OCI-LY3 (cell line): ENCODE data around the gene FN3K.
"Not testable (repeated sequence)": the region's sequence is repeated elsewhere in the genome, so short reads cannot be mapped to it uniquely, and the experiment has no call there.

Source experiments
- H2AFZ ChIP-seq: fragments of 200-600, 300-600 bp; shearing (Covaris generic); 2 replicates; pipeline ENCODE4 v1.6.0; 2014; ENCODE audit warnings: antibody characterized with exemption, low read depth, low read length
- H3K27ac ChIP-seq: fragments of 200-600, 300-600 bp; sonication (generic); 2 replicates; pipeline ENCODE4 v1.5.1; 2014; ENCODE audit warnings: mild to moderate bottlenecking, low read length, moderate library complexity, mixed read lengths
- H3K27me3 ChIP-seq: fragments of 200-600, 300-600 bp; sonication (generic); 2 replicates; pipeline ENCODE4 v1.6.1; 2014; ENCODE audit warnings: low read depth, low read length, mixed read lengths
- H3K36me3 ChIP-seq: fragments of 200-600, 300-600 bp; sonication (generic); replicated peaks from 2 replicates; pipeline ENCODE3; 2014; ENCODE audit warnings: low read depth, low read length, mixed read lengths
- H3K4me1 ChIP-seq: fragments of 300-600, 200-600 bp; sonication (generic); 2 replicates; pipeline ENCODE4 v1.6.1; 2014; ENCODE audit warnings: low read length, mixed read lengths
- H3K4me2 ChIP-seq: fragments of 200-600, 300-600 bp; sonication (generic); 2 replicates; pipeline ENCODE4 v1.6.1; 2014; ENCODE audit warnings: low read length, mixed read lengths
- H3K4me3 ChIP-seq: fragments of 300-600, 200-600 bp; sonication (generic); 2 replicates; pipeline ENCODE4 v1.5.1; 2014; ENCODE audit warnings: antibody characterized with exemption, mild to moderate bottlenecking, low read length, moderate library complexity
- H3K79me2 ChIP-seq: fragments of 300-600, 200-600 bp; shearing (Covaris generic); 2 replicates; pipeline ENCODE4 v1.6.1; 2014; ENCODE audit warnings: mild to moderate bottlenecking, low read length, mixed read lengths
- H3K9ac ChIP-seq: fragments of 300-600, 200-600 bp; shearing (Covaris generic); 2 replicates; pipeline ENCODE4 v1.6.0; 2014; ENCODE audit warnings: mild to moderate bottlenecking, low read length, moderate library complexity
- H3K9me3 ChIP-seq: fragments of 200-600, 300-600 bp; shearing (Covaris generic); 2 replicates; pipeline ENCODE4 v1.6.1; 2014; ENCODE audit warnings: low read length, mixed read lengths; ENCODE audit not compliant: insufficient read depth
- H4K20me1 ChIP-seq: fragments of 200-600, 300-600 bp; sonication (generic); 2 replicates; pipeline ENCODE4 v1.6.1; 2016; ENCODE audit warnings: low read length, mixed read lengths; ENCODE audit not compliant: insufficient read depth
- EZH2phosphoT487 ChIP-seq: fragments of 200-600 bp; shearing (Covaris generic); IDR thresholded peaks from 2 replicates; pipeline ENCODE4 v1.6.1; 2018; ENCODE audit warnings: antibody characterized with exemption, mixed run types, low read depth
- TF ChIP-seq, protein P1 (sequence below): fragments of 200-600, 300-600 bp; sonication (generic); IDR thresholded peaks from 2 replicates; pipeline ENCODE4 v1.5.1; 2014; ENCODE audit warnings: antibody characterized with exemption, low read length, low read depth

The FN3K gene

DNA sequence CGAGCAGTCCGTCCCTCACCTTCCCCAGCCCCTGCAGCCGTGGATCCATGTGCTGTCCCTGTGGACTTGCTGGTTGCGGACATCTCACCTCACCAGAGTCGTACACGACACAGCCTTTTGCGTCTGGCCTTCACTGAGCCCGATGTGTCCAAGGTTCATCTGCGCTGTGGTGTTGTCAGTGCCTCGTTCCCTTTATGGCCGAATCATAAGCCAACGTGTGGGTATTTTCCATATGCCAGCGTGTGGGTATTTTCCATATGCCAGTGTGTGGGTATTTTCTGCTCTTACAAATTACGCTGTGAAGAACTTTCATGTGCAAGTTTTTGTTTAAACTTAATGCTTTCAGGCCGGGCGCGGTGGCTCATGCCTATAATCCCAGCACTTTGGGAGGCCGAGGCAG lies 48.1 kb downstream of the FN3K start:
- peaks cover 7% of the 10 kb centered on the region; the same call in 1 of the 2 replicates for H4K20me1 ChIP-seq
- TF ChIP-seq, protein P1, sequence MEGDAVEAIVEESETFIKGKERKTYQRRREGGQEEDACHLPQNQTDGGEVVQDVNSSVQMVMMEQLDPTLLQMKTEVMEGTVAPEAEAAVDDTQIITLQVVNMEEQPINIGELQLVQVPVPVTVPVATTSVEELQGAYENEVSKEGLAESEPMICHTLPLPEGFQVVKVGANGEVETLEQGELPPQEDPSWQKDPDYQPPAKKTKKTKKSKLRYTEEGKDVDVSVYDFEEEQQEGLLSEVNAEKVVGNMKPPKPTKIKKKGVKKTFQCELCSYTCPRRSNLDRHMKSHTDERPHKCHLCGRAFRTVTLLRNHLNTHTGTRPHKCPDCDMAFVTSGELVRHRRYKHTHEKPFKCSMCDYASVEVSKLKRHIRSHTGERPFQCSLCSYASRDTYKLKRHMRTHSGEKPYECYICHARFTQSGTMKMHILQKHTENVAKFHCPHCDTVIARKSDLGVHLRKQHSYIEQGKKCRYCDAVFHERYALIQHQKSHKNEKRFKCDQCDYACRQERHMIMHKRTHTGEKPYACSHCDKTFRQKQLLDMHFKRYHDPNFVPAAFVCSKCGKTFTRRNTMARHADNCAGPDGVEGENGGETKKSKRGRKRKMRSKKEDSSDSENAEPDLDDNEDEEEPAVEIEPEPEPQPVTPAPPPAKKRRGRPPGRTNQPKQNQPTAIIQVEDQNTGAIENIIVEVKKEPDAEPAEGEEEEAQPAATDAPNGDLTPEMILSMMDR, result no peak
- no peak for TF ChIP-seq EZH2phosphoT487
- H3K79me2 ChIP-seq, result no peaks in the 10 kb centered on the region
- peaks cover 3% of the 10 kb centered on the region; the same call in 1 of the 2 replicates for H3K4me1 ChIP-seq
- no peak overlapping the region for H3K27ac ChIP-seq
- H3K9me3 ChIP-seq, result no peaks in the 10 kb centered on the region
- no peaks in the 10 kb centered on the region for H3K27me3 ChIP-seq
- no peak overlapping the region for H3K9ac ChIP-seq
- peaks cover 9% of the 10 kb centered on the region for H3K36me3 ChIP-seq
- H3K4me2 ChIP-seq, result no peak overlapping the region
- no peak overlapping the region for H2AFZ ChIP-seq
- H3K4me3 ChIP-seq, result no peak overlapping the region

DNA sequence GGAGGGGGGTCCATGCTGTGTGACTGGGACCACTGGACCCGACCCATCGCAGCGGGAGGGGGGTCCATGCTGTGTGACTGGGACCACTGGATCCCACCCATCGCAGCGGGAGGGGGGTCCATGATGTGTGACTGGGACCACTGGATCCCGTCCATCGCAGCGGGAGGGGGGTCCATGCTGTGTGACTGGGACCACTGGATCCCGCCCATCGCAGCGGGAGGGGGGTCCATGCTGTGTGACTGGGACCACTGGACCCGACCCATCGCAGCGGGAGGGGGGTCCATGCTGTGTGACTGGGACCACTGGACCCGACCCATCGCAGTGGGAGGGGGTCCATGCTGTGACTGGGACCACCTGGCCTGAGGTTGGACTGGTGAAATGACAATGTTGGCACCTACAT lies 50.2 kb downstream of the FN3K start:
- not testable (repeated sequence) for H3K9me3 ChIP-seq, H3K79me2 ChIP-seq, H3K4me3 ChIP-seq, H3K4me2 ChIP-seq, H3K27me3 ChIP-seq, H3K9ac ChIP-seq, H3K27ac ChIP-seq, H2AFZ ChIP-seq, H3K36me3 ChIP-seq, H3K4me1 ChIP-seq, H4K20me1 ChIP-seq

DNA sequence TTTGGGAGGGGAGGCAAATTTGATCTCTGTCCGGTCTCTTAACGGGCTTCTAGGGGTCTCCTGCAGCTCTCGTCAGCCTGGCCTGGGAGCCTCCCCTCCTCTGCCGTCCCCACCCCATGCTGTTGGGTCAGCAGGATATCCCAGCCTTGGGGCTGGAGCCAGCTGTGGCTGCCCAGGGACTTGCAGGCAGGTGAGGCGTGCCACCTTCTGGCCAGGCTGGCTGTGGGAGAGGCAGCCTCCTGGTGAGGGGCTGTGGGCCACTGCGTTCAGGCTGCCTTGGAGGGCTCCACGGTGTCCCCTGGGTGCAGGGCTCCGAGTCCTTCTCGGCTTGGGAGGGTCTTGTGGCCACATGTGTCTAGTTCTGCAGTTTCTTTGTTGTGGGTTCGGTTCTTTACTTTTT lies 51.0 kb downstream of the FN3K start:
- H3K36me3 ChIP-seq, result peaks cover 9% of the 10 kb centered on the region

DNA sequence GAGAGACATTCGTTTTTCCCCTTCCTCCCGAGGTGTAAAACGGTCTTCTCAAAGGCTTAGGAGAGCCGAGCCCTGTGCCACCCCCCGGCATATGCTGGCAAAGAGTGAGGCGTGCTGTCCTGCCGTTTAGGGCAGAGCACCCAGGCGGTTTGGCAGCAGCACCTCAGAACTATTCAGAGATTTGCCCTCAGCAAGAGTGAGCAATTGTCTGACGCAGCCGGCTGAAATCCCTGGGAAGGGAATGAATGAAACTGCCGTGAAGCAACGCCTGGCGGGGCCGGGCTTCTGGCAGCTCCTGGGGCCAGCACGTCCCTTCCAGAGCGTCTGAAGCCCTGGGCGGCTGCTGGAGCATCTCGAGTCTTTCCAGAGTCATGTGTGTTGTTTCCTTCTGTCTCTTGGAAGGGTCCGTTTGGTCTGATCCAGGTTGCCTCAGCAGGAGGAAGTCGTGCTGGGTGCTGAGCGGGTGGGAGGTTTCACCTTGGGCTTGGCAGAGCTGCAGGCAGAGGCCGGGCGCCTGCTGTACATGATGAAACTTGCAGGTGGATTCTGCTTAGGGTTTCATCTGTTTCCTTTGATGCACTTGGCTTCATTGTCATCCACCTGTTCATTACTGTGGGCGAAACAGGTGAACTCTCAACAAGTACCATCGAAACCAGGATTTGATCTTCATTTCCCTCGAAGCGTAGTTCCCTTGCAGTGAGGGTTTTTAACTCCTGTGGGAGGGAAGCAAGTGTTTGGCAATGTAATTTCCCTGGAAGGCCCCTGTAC lies 51.9 kb downstream of the FN3K start:
- Histone ChIP-seq H2AFZ (no peak overlapping the region), H3K4me3 (no peak overlapping the region), H3K4me1 (no peaks in the 10 kb centered on the region; the same call in 1 of the 2 replicates), H3K4me2 (no peak overlapping the region), H3K36me3 (peaks cover 13% of the 10 kb centered on the region), H3K9ac (no peak overlapping the region), H3K79me2 (no peaks in the 10 kb centered on the region), H4K20me1 (peaks cover 3% of the 10 kb centered on the region; the same call in 1 of the 2 replicates), H3K27me3 (no peaks in the 10 kb centered on the region), H3K27ac (no peak overlapping the region), H3K9me3 (no peaks in the 10 kb centered on the region)
- TF ChIP-seq, protein P1, result no peak
- TF ChIP-seq EZH2phosphoT487, result no peak

More for the DNA sequence above, 51.0 kb downstream of the FN3K start:
- TF ChIP-seq, protein P1, result no peak
- Histone ChIP-seq H3K79me2 (no peaks in the 10 kb centered on the region), H3K4me3 (no peak overlapping the region), H3K27me3 (no peaks in the 10 kb centered on the region), H3K9me3 (no peaks in the 10 kb centered on the region), H3K27ac (no peak overlapping the region), H4K20me1 (peaks cover 7% of the 10 kb centered on the region; the same call in 1 of the 2 replicates), H2AFZ (no peak overlapping the region), H3K4me2 (no peak overlapping the region), H3K4me1 (peaks cover 3% of the 10 kb centered on the region; the same call in 1 of the 2 replicates), H3K9ac (no peak overlapping the region)
